ENCODE measurements around the gene BMPR1A. TPM values are rescaled to one million over a fixed set of nuclear protein-coding genes. Genes with fewer than 3 reads are reported as not detected.

The BMPR1A gene
- total RNA-seq, 6 donors from 2014 or later: 12.9 to 37.4 (median 30.6) TPM

DNA sequence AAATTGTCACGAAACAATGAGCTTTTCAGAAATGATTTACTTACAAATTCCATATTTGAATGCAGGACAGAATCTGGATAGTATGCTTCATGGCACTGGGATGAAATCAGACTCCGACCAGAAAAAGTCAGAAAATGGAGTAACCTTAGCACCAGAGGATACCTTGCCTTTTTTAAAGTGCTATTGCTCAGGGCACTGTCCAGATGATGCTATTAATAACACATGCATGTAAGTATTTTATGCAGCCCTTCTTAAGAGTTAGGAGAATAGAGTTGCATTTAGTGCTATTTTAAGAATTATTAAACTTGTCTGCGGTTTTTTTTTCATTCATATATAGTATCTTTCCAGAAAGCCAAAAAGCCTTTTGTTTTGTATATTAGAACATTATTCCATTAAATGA lies 133.6 kb downstream of the BMPR1A start:
- WGBS, 2 donors: 59 to 70% methylated on average over 3 of the region's 3 CpGs
- Histone ChIP-seq H3K27me3 (no peaks in the 10 kb centered on the region), H3K4me3 (no peak overlapping the region), H3K9me3 (no peaks in the 10 kb centered on the region), H3K4me1 (peaks cover 0 to 4% (median 0%) of the 10 kb centered on the region in 4 donors), H3K27ac (no peak overlapping the region), H3K36me3 (no peaks in the 10 kb centered on the region)
- no peak for TF ChIP-seq POLR2AphosphoS5 (IDR thresholded peaks at IDR 0.05)
- TF ChIP-seq POLR2A (IDR thresholded peaks at IDR 0.05): no peak
- TF ChIP-seq, protein P1, sequence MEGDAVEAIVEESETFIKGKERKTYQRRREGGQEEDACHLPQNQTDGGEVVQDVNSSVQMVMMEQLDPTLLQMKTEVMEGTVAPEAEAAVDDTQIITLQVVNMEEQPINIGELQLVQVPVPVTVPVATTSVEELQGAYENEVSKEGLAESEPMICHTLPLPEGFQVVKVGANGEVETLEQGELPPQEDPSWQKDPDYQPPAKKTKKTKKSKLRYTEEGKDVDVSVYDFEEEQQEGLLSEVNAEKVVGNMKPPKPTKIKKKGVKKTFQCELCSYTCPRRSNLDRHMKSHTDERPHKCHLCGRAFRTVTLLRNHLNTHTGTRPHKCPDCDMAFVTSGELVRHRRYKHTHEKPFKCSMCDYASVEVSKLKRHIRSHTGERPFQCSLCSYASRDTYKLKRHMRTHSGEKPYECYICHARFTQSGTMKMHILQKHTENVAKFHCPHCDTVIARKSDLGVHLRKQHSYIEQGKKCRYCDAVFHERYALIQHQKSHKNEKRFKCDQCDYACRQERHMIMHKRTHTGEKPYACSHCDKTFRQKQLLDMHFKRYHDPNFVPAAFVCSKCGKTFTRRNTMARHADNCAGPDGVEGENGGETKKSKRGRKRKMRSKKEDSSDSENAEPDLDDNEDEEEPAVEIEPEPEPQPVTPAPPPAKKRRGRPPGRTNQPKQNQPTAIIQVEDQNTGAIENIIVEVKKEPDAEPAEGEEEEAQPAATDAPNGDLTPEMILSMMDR (IDR thresholded peaks at IDR 0.05): no peak
- no peak for TF ChIP-seq EP300 (IDR thresholded peaks at IDR 0.05)
- DNase-seq: no peak
- ATAC-seq (ENCODE audit: low FRiP score in 2 of 2): no peak

DNA sequence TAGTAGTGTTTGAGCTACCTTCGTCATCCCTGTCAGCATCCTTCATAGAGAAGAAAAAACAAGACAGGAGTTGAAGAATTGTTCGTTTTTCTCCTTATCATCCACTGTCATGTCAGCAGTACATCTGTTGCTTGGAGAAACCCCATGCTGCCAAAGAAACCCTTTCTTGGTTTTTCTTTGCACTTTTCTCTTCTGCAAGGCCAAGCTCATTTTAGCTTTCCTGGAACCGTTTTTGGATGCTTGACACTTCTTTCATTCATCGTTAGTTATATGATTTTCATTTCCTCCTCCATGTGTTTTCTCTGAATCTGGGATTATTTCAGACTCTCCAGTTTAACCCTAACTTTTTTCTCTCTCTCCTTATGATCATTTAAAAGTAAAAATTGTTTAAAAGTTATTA lies 142.1 kb downstream of the BMPR1A start:
- no peak for ATAC-seq (ENCODE audit: low FRiP score in 2 of 2)
- WGBS, 2 donors: 69 to 75% methylated on average over 4 of the region's 4 CpGs
- Histone ChIP-seq H3K27ac (no peak overlapping the region), H3K36me3 (no peaks in the 10 kb centered on the region), H3K27me3 (no peaks in the 10 kb centered on the region), H3K4me1 (peaks cover 0 to 7% (median 5%) of the 10 kb centered on the region in 4 donors), H3K9me3 (no peaks in the 10 kb centered on the region), H3K4me3 (no peak overlapping the region)
- TF ChIP-seq, protein P1 (IDR thresholded peaks at IDR 0.05): no peak
- TF ChIP-seq EP300 (IDR thresholded peaks at IDR 0.05) (no peak), POLR2A (IDR thresholded peaks at IDR 0.05) (no peak), POLR2AphosphoS5 (IDR thresholded peaks at IDR 0.05) (no peak)
- DNase-seq: no peak

- Histone ChIP-seq H3K27ac (no peak overlapping the region), H3K4me3 (no peak overlapping the region), H3K36me3 (no peaks in the 10 kb centered on the region), H3K9me3 (no peaks in the 10 kb centered on the region), H3K4me1 (peaks cover 0 to 7% (median 5%) of the 10 kb centered on the region in 4 donors), H3K27me3 (no peaks in the 10 kb centered on the region)
- TF ChIP-seq, protein P1 (IDR thresholded peaks at IDR 0.05): no peak
- TF ChIP-seq POLR2A (IDR thresholded peaks at IDR 0.05) (no peak), POLR2AphosphoS5 (IDR thresholded peaks at IDR 0.05) (no peak), EP300 (IDR thresholded peaks at IDR 0.05) (no peak)
- 70 to 71% methylated on average over 6 of the region's 6 CpGs for WGBS, 2 donors
- ATAC-seq (ENCODE audit: low FRiP score in 2 of 2): peak in 1 of 2 donors; percentile 26
- no peak for DNase-seq
Observed at GRCh38 chr10:86899132-86899531, 142.7 kb downstream of the BMPR1A start.

DNA sequence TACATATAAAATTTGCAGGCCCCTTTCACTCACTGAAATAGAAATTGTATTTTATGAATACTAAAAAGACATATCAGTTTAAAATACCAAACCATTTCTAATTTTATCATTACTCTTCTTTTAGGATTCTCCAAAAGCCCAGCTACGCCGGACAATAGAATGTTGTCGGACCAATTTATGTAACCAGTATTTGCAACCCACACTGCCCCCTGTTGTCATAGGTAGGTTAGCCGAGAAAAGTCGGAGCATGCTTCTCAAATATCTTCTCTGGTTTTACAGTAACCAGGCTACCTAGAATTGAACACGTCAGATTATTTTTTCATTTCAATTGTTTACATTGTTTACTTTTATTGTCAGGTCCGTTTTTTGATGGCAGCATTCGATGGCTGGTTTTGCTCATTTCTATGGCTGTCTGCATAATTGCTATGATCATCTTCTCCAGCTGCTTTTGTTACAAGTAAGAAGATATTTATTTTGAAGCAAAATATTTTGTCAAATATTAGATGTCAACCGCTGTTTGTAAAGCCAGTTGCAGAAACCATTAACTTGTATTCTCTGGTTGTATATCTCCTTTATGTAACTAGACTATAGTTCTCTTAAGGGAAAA lies 143.4 kb downstream of the BMPR1A start:
- 15 to 20% methylated on average over 9 of the region's 9 CpGs for WGBS, 2 donors
- Histone ChIP-seq H3K27ac (no peak overlapping the region), H3K36me3 (no peaks in the 10 kb centered on the region), H3K4me1 (peaks cover 0 to 7% (median 5%) of the 10 kb centered on the region in 4 donors), H3K27me3 (no peaks in the 10 kb centered on the region), H3K4me3 (no peak overlapping the region), H3K9me3 (no peaks in the 10 kb centered on the region)
- TF ChIP-seq, protein P1 (IDR thresholded peaks at IDR 0.05): peak; percentile 37 to 77 (median 60)
- no peak for TF ChIP-seq POLR2AphosphoS5 (IDR thresholded peaks at IDR 0.05)
- ATAC-seq (ENCODE audit: low FRiP score in 2 of 2) (peak; percentile 79 to 83), DNase-seq (peak in 1 of 2 donors; percentile 52)

DNA sequence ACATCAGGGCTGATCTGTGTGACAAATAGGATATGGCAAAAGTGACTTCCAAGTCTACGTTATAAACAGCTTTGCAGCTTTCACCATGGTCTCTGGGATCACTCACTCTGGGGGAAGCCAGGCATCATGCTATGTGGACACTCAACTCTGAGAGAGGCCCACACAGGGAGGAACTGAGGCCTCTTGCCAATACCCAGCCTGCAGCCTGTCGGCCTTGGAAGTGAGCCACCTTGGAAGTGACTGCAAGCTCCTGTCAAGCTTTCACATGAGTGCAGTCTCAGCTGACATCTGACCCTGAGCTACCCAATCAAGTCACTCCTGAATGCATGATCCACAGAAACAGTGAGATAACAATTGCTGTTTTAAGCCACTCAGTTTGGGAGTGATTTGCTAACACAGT lies 144.5 kb downstream of the BMPR1A start:
- Histone ChIP-seq H3K27me3 (no peaks in the 10 kb centered on the region), H3K4me3 (no peak overlapping the region), H3K27ac (peak overlapping the region in 1 of 4 donors; percentile 14), H3K9me3 (no peaks in the 10 kb centered on the region), H3K4me1 (peaks cover 0 to 7% (median 5%) of the 10 kb centered on the region in 4 donors), H3K36me3 (peaks cover 0 to 4% (median under 1%) of the 10 kb centered on the region in 4 donors)
- DNase-seq (peak in 1 of 2 donors; percentile 75), ATAC-seq (ENCODE audit: low FRiP score in 2 of 2) (peak; percentile 35 to 77)
- 31 to 43% methylated on average over 1 to 2 of the region's 2 CpGs for WGBS, 2 donors
- TF ChIP-seq POLR2AphosphoS5 (IDR thresholded peaks at IDR 0.05) (no peak), POLR2A (IDR thresholded peaks at IDR 0.05) (no peak), EP300 (IDR thresholded peaks at IDR 0.05) (no peak)
- TF ChIP-seq, protein P1 (IDR thresholded peaks at IDR 0.05): no peak
